ENCODE measurements around the gene CLSTN2.

The CLSTN2 gene

DNA sequence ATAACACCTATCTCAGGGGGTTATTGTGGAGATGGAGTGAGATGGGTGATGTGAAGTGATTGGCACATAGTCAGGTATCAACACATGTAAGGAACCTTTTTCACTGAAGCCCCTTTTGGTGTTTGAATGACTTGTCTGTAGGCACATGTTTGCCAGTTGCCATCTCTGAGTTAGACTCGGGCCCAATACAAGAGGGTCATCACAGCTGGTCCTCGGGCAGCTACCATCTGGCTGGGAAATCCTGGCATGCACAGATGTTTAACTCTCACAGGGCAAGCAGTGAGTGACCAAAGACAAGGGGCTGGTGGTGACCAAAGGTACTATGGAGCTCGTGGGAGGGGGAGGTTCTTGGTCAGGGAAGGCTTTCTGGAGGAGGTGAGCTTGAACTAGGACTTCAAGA lies 118.8 kb downstream of the CLSTN2 start:
- DNase-seq: no peak

DNA sequence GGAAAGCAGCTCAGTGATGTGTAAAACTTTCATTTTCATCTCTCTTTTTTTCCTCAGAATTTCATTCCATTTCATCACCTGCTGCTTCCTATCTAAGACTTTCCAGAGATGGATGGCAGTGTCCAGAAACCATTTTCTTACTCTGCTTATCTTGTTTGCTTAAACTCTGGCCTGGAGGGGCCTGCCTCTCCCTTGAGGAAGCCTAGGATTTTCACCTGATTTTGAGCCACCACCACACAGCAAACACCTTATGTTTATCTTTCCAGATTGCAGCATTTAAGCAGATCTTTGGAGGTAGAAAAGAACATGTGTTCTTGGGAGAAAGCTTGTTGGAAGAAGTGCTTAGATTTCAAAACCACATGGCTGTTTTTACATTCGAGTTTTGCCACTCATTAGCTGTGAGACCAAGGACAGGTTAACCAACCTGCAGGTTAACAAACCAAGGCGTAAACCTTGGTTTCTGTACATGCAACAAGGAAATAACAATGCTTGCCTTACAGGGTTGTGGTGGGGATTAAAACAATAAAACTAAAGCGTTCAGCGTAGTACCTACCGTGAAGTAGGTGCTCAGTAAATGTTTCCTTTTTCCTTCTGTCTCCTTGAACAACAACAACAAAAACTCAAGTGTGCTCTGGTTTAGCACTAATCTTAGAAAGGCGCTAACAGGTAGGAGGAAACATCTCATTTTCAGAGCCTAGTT lies 120.3 kb downstream of the CLSTN2 start:
- DNase-seq: no peak

DNA sequence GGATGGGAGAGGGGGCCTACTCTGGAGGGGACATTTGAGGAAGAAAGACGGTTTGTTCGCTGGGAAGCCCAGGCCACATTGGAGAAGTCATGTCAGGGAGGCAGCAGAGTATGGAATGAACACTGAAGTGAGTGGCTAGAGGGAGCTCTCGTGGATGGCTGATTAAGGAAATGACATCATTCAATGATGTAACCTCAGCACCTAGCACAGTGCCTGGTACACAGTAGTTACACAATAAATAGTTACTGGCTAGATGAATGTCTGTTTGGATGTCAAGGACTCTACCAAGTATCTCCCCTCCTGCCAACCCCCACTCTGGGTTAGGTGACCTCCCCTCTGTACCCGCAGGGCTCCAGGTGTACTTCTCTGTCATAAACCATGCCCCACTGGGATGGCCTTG lies 121.1 kb downstream of the CLSTN2 start:
- no peak for DNase-seq

DNA sequence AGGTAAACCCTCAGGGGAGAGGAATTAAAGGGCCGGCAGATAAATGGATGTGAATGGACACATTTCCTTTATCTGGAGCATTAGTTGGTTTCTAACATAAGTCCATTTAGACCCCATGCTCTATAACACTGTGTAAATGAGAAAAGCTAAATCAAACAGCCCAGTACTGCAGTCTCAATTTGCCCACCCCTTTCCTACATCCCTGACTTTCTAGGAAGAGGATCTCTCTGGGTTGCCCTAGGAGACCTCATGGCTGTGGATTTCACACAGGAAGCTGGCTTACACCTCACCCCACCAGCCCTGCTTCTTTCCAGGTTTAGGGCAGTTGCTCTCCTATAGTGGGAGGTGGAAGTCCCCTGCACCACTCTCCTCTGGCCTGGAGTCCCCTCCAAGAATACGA lies 126.2 kb downstream of the CLSTN2 start:
- no peak for DNase-seq

DNA sequence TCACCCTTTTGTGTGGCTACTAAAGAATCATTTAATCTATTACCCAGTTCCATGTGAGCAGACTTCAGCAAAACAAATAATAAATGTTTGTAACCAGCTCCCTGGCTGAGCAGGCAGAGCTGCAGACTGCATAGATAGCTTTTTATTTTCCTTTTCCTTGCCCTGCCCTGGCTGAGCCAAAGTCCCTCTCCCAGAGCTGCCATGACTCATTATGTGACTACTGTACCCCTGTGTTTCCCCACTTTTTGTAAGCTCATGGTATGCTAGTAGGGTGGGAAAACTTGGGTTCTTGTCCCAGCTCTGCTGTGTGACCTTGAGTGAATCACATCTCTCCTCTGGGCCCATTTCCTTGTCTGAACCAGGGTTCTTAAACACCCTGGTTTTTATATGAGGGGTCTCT lies 127.5 kb downstream of the CLSTN2 start:
- DNase-seq: no peak

DNA sequence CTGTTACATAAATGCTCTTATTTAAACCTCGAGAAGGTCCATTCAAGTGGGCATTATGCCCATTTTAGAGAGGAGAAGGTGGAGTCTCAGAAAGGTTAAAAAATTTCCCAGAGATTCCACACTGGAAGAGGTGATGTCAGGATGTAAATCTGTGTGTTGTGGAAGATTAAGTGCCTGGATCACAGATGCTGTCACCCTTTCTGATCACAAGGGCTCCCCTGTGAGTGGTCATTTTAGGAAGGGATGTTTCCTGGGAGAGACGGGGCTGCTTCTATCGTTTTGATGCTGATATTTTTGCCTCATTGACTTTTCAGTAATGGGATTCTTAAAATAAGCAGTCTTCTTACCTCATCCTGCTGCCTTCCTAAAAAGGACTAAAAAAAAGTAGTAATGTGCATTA lies 132.5 kb downstream of the CLSTN2 start:
- no peak for DNase-seq

DNA sequence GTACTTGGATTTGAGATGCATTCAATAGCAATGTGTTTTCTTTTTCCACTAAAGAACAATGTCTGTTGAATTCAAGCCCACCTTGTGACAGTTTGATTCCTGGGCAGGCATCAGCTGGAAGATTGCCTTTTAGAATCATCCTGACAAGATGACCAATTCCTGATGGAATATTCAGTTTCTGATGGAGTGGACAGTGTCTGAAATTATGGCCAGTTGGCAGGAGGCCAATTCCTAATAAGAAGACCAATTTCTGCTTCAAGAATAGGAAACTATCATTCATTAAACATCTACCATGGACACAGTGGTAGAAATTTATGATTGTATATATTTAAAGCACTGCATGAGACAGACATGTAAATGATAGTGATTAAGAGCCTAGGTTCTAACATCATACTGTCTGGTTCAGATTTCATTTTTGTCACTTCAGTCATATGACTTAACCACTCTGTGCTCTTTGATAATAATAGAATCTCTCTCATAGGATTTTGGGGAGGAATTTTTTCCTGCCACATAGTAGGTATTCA lies 133.6 kb downstream of the CLSTN2 start:
- DNase-seq: no peak

DNA sequence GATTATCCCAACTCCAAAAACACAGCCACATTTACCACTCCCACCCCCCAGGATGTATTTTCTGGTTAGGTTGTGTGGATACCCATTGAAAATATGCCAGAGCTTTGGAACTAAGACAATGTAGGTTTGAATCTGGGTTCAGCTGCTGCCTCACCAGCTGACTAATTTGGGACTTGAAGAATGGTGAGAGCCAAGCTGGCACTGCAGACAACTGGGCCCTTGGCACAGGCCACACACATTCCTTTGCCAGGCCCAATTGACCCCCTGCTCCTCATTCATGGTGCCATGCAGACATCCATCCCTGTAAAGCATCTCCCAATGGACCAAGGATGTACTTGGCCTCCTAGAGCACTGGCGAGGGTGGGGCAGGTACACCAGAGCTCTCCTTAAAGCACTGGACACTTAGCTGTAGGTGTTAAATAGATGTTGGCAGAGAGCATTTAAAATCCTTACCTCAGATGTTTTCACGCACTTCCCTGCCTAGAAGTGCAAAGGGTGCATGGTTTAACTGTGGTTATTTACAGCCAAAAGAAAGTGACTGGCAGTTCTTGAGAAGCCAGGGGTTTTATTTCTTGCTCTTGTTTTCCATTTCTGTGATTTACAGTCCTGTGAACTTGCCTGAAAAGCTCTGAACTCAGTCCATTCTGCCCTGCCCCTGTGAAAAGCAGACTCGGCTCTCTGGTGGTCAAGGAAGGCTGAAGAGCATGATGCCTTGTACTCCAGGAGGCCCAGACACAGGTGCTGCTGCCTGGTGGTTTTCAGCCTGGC lies 138.5 kb downstream of the CLSTN2 start:
- DNase-seq: no peak

DNA sequence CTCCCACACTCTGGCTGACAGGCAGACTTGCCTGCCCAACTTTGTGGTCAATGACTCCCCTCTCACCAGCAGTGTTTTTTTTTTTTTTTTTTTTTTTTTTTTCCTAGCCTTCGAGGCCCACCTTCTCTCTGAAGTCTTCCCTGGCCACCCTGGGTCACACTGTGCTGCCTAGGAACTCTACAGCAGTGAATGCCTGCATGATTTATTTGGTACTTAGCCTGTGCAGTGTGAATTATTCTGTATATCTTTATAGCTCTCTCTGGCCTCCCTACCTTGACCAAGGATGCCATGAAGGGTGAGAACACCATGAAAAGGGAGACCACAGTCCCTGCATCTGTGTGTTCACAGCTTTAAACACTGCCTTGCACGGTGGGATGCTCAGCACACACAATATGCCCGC lies 141.6 kb downstream of the CLSTN2 start:
- DNase-seq: no peak

DNA sequence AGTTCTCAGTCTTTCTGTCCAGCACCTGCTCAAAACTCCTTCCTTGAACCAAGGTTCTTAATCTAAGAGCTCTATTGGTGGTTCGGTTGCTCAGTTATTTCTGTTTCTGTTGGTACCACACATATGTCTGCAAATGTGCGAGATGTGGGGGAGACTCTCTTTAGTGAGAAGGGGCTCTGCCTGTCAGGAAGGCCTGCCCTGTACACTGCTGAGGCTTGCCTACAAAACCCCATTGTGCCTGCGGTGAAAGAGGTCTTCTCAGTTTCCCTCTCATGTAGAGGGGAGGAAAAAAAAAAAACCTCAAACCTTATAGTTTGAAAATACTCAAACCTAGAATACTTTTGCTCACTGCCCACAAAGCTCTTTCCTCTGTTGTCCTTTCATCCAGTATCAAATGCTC lies 142.4 kb downstream of the CLSTN2 start:
- no peak for DNase-seq

DNA sequence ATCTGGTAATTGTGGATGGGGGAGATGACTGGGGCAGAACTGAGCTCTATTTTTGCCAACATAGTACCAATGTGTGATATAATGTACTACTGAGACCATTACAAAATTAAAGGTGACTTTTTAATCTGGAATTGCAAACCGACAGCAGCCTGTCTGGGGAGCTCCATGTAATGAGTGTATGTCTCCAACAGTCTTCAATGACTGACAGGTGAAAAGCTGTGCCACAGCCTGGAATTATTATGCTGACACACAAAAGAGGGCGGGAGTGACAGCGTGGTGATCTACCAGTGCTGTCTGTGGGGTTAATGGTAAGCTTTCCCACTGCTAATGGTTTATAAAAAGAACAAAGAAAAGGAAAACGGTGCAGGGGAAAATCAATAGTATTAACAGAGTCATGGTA lies 143.4 kb downstream of the CLSTN2 start:
- DNase-seq: no peak

DNA sequence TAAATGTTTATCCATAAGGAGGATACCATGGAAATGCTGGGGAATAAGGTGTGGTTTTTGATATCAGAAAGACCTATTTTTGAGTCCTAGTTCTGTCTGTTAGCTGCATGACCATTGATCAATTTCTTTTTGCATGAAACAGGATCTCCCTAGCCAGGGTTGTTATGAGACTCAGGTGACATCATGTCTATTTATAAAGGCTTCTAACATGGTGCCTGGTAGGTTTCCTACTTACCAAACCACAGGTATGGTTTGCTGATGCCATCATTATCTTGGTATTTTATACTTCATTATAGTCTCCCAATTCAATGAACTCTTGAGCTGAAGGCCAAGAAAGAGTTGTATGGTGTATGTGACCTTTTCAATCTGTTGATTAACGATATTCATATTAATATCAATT lies 144.0 kb downstream of the CLSTN2 start:
- DNase-seq: no peak

DNA sequence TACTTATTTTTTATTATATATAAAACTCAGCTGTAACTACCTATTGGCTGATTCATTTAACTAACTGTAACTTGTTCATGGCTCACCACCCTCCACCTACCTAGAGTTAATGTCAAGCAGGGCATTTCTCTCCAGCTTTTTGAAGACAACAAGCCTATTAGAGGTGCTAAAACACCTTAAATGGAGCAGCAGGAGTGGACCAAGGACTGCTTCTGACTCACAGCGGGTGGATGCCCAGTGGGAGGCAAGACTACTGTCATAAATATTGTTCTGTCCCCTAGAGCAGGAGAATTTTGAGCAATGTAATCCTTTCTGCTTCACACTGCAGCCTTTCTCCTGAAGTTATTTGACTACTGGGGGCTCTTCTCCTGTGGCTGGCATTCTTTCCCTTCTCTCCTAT lies 146.9 kb downstream of the CLSTN2 start:
- no peak for DNase-seq

DNA sequence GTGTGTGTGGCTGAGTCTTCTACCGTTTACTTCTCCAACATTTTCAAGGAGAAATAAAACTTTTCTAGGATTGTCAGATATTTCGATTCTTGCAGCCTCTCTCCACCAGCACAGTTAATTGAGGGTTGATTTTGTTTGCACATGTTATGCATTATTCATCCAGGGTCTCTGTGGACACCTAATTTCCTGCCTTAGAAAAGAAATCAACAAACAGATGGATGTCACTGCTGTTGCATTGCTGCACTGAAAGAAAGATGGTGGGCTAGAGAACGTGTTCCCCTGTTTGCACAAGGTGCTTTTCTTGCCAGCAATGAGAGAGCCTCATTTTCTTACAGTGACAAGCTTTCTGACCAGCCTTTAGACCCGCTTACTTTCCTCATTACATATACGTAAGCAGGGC lies 150.0 kb downstream of the CLSTN2 start:
- DNase-seq: no peak

DNA sequence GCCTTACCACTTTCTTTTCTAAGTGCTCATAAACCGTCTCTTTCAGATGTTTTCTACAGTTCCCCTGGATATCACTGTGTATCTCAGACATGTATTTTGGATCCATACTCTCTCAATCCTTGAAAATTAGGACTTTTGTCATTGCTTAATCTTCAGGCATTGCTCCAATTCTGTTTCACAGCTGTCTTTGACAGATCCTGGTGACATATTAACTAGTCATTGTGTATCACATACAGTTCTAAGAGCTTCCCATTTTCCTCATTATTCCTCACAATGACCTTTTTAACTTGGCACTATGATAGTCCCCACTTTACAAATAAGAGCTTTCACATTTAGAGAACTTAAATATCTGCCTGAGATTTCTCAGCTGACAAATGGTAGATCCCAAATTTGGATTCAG lies 151.7 kb downstream of the CLSTN2 start:
- DNase-seq: no peak

DNA sequence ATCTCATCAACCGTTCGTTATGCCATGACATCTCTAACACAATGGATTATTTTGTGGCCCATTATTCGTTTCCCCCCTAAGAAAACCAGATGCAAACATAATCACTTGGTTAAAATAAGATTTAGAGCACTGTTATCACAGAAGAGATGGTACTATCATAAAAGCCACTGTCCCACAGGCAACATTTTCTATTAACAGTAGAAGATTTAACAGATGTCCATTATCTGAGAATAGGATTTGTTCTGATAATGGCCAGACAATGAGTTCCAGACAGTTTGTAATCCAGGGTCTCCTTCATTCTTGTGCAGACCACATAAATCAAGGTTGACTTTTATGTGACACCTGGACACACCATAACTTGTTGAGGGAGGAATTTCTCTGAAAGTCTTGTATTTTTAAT lies 153.1 kb downstream of the CLSTN2 start:
- no peak for DNase-seq

DNA sequence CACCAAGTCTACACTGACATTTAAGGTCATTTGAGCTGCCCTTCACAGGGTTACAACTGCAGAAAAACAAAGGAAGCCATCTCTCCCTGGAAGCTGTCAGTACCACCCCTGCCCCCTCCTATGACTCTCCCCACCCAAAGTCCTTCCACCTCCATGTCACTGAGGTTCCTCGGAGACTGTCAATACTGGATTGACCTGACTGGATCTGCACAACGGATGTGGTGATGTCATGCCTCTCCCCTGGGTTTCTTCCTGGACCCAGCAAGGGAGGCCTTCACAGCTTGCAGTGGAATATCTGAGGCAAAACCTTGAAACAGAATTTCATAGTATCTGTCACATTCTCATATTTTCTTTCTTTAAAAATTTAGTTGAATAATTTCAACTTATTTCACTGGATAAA lies 153.5 kb downstream of the CLSTN2 start:
- no peak for DNase-seq

DNA sequence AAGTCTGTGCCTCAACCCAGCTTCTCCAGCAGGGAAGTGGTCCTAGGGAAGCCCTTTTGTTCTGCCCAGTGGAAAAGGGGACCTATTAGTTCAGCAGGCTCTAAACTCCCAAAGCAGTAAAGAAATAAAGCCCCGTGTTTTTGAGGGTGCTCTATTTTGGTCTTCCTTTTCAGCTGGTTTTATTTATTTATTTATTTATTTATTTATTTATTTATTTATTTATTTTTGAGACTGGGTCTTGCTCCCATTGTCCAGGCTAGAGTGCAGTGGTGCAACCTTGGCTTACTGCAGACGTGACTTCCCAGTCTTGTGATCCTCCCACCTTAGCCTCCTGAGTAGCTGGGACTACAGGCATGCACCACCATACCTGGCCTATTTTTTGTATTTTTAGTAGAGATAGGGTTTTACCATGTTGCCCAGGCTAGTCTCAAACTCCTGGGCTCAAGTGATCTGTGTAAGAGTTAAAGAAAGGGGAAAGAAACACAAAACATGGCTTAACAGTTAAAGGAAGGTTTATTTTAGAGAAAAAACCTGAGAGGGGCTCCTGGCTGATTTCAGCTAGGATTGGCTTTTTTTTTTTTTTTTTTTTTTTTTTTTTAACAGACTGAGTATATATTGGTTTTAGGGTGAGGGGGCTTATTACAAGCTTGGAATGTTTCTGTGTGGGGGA lies 154.6 kb downstream of the CLSTN2 start:
- DNase-seq: no peak

DNA sequence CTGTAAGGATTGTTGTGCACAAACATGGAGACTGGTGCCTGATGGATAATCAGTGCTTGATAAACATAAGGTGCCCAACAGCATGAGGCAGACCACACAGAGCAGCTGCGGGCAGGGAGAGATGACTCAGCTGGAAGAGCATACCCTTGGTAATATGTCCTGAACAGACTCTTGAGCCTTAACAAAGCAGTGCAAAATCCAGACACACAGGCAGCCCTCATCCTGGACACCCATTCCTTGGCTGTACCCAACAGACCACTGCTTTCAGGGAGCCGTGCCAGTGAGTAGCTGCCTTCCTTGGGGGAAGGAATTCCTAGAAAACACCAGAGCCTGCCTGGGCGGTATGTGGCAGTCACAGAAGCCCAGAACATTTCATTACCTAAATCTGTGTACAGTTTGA lies 156.2 kb downstream of the CLSTN2 start:
- no peak for DNase-seq

DNA sequence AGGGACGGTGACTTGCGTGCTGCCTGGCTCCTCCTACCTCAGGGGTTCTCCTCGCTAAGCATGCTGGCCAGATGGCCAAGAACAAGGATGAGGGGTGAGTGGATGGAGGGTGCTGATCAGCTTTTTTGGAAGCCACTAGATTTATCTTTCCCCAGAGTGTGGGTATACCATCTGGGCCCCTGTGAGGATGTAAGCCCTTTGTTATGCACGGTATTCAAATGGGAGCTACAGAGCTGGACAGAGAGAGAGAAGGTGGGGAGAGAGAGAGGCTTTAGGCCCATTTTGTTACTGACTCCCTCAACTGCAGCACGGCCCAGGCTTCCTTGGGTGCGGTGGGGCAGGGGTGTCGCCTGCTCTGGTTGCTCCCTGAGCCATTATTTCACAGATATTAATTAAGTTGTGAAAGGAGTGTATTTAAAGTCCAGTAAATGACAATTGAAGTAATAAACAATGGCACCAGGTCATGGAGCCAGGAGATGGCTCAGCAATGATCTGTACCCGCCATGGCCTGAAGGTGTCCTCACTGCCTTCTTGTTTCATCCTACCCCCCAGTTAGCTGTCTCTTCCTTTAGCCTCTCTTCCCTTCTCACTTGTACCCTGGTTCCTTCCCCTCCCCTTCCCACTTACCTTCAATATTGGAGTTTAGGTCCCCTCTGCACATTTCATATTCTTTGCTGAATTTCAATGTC lies 158.0 kb downstream of the CLSTN2 start:
- DNase-seq: no peak

DNA sequence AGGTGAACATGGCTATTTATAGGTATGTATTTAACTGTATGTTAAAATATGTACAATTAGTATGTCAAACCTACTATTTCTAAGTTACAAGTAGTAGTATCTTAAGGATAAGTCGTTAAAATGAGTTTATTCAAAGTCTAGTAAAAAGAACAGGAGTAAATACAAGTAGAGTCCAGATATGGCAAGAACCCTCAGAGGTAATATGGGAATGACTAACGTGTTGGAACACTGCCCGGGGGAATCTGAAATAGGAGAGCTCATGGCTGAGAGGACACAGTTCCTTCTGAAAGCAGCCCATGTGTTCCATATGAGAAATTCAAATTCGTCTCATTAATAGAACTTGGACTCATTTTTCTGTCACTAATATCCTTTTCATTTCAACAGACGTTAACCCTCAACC lies 158.8 kb downstream of the CLSTN2 start:
- DNase-seq: no peak

DNA sequence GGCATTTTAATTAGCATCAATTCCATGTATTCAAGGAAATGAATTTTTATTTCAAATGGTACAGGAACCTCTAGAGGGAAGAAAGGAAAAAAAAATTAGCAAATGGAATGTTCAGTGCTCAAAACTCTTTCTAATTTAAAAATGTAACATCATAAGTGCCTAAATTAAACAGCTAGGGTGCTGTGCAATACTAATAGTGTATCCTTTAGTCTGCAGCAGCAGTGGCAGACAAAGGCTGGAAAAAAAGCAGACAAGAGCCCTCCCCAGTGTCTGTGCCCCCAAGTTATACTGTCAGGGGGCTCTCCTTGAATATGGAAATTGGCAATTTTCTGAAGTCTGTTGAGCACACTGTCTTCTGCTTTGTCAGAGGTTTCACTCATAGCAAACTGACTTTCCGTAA lies 159.5 kb downstream of the CLSTN2 start:
- DNase-seq: no peak

DNA sequence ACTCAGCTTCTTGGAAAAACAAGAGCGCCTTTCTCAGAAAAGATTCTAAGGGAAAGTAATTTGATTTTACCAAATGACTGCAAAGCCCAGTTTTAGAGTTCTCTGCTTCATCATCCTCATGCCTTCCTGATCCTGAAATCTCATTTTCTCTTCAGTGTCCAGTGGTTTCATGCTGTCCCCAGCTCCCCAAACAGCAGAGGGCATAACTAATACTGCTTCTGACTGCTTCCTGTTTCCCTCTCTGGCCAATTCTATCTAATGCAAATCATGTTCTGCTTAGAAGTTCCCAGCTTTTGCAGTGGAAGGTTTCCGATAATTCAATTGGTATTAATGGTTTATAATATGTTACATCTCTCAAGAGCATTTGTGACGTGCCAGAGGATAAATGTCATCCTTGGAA lies 161.1 kb downstream of the CLSTN2 start:
- DNase-seq: no peak
